GM21390 (cell line): Measurements from ENCODE around the gene CDK19.
A peak's percentile ranks its signal among the peaks of the same experiment; 100 is the strongest.
"Not testable (repeated sequence)": the region's sequence is repeated elsewhere in the genome, so short reads cannot be mapped to it uniquely, and the experiment has no call there.

ENCODE experiments used
- ATAC-seq: cut with Tn5 transposase; IDR thresholded peaks from one replicate; pipeline ENCODE4 v1.9.1; 2021; ENCODE audit not compliant: unreplicated experiment

Gene CDK19

DNA sequence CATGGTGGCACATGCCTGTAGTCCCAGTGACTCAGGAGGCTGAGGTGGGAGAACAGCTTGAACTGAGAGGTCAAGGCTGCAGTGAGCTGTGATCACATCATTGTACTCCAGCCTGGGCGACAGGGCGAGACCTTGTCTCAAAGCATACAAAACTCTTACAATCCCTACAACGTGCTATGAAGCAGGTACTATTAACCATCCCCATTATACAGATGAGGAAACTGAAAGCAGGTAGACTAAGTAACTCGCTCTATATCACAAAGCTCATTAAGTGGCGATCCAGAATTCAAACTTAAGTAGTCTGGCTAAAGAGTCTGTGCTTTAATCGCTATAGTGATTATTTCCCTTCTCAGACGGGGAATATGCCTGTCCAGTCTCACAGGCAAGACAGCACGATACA, 54.7 kb downstream of the CDK19 start:
- ATAC-seq: no peak

DNA sequence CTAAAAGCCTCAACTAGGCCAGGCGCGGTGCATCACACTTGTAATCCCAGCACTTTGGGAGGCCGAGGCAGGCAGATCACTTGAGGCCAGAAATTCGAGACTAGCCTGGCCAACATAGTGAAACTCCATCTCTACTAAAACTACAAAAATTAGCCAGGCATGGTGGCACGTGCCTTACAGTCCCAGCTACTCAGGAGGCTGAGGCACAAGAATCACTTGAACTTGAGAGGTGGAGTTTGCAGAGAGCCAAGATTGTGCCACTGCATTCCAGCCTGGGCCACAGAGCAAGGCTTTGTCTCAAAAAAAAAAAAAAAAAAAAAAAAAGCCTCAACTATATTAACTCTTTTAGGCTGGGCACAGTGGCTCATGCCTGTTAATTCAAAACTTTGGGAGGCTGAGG, 55.2 kb downstream of the CDK19 start:
- ATAC-seq: not testable (repeated sequence)

DNA sequence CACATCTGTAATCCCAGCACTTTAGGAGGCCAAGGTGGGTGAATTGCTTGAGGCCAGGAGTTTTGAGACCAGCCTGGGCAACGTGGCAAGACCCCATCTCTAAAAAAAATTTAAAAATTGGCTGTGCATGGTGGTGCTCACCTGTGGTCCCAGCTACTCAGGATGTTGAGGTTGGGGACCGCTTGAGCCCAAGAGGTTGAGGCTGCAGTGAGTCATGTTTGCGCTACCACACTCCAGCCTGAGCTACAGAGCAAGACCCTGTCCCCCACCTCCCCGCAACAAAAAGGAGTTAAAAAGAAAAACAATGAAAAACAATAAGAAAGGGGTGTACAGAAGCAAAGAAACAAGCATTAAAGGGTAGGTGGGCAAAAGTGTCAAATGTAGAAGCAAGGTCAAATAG, 57.3 kb downstream of the CDK19 start:
- ATAC-seq: no peak

DNA sequence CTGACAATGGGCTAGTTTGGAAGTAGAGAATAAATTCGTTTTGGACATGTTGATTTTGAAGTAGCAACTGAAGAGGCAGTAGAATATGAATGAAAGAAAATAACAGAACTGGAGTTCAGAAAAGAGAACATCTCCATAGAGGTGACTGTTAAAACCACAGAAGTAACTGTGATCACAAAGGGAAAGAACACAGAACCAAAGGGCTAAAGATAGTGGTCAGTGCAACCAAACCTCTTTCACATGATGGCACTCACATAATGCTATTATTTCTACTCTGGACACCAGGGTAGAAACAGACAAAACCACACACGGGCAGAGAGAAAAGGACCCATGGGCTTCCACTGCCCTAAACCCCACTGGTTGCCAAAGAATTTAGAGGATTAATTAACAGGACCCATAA, 58.5 kb downstream of the CDK19 start:
- ATAC-seq: peak; percentile 70

DNA sequence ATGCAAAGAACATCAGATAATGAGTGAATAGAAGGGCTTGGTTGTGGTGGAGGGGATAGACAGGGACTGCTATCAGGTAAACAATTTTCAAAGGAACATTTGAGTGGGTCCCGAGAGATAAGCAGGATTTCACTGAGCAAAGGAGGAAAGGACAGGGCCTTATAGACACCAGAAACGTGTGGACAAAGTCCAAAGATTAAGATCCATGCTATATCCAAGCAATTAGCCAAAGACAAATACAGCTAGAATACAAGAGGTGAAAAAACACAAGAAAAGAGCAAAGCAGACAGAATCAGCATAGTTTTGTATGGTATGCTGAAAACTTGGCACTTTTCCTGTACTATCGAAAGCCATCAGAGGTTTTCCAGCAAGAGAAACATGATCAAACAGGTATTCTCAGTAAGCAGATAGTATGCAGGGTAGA, 59.8 kb downstream of the CDK19 start:
- no peak for ATAC-seq

GRCh38 chr6:110753936-110754668, 61.2 kb downstream of the CDK19 start:
- not testable (repeated sequence) for ATAC-seq

DNA sequence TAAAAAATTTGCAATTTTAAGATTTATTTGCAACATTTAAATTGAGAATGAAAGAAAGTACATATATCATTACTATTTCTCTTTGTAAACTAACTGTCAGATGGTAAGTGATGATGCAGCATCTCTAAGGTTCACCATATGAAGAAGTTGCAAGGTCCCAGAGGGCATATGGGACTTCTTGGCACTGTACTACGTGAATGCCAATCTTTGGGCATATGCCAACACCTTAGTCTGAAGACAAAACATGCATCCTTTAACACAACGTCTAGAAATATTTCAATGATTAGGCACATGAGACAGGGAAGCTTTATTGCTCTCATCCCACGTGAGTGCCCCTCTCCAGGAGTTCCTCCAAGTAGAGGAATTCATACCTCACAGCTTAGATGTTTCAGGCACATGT, 66.8 kb downstream of the CDK19 start:
- ATAC-seq: no peak

- ATAC-seq: no peak
These were observed 68.6 kb downstream of the CDK19 start for GRCh38 chr6:110746680-110747079.

DNA sequence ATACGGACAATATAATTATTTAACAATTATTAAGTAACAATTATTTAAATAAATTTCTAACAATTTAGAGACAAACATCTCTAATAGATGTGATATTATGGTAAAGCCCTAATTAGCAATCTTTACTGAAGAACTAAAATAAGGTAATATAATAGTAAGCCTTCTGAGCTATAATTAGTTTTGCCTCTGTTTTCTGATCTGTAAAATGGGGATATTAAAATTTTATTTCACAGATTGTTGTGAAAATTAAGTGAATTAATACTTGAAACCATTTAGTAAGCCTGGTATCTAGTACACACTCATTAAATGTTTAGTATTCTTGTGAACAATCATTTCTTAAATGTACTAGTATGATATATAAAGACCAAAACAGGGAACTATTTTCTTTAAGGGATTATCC, 70.3 kb downstream of the CDK19 start:
- ATAC-seq: no peak

DNA sequence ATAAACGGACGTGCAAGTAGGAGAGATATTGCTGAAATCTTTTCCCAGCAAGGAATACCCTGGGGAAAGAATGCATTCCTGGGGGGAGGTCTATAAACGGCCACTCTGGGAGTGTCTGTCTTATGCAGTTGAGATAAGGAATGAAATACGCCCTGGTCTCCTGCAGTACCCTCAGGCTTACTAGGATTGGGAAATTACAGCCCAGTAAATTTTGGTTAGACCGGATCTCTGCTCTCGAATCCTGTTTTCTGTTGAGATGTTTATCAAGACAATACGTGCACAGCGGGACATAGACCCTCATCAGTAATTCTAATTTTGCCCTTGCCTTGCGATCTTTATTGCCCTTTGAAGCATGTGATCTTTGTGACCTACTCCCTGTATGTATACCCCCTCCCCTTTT, 72.7 kb downstream of the CDK19 start:
- ATAC-seq: not testable (repeated sequence)

- no peak for ATAC-seq
These were observed 73.8 kb downstream of the CDK19 start for GRCh38 chr6:110741517-110741916.

DNA sequence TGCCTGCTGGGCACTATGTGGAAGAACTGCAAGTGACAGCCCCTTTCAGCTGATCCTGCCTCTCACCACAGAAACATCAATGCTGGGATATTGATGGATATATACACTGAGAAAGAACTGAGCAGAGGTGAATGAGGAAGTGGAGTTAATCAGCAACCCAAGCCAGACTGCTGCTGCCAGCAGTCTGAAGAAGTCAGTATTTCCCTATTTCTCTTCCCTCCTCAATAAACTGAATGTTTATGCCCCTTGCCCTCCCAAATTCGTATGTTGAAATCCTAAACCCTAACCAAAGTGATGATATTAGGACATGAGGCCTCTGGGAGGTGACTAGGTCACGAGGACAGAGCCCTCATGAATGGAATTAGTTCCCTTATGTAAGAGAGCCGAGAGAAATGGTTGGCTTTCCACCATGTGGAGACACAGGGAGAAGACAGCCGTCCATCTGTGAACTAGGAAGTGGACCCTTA, 76.3 kb downstream of the CDK19 start:
- ATAC-seq: no peak

DNA sequence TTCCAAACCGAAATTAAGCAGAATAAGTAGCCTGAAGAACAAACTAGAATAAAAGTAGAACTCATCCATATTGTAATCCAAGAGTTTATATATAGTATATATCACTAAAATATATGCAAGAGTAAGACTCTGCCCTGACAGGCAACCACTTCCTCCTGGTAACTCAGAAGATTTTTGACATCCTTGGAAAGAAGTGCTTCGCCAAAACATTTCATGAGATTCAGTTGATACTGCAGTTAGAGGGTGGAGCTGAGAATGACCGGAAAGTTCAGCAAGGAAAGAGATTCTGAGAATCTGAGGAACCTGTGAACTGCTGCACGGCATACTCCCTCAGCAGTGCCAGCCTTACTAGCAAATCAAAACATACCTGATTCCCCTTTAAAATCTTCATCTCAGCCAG, 79.6 kb downstream of the CDK19 start:
- ATAC-seq: no peak

DNA sequence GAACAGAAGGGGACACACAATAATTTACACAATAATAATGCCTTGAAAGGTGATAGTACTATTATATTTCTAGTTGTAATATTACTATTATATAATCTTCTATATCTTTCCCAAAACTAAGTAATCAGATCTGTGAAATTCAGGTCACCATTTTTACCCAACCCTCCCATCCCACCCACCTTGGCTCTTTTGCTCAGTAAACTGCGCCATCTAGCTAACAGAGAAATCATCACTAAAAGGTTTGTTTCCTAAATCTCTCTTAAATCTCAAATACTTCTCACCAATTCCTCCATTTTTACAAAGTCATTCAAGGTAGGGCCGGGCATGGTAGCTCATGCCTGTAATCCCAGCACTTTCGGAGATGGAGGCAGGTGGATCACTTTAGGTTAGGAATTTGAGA, 83.4 kb downstream of the CDK19 start:
- ATAC-seq: no peak

DNA sequence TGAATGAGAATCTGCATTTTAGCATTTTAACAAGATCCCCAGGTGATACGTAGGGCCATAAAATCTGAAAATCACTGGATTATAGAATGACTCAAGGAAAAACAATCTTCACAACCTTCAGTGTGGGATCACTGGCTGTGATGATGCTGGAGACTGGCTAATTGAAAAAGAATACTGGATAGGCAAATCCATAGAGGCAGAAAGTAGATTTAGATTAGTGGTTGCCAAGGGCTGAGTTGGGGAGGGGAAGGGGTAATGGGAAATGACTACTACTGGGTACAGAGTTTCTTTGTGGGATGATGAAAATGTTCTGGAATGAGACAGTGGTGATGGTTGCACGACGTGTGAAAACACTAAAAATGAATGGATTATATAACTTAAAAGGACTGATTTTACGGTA, 84.1 kb downstream of the CDK19 start:
- no peak for ATAC-seq

GRCh38 chr6:110728501-110728900, 86.8 kb downstream of the CDK19 start:
- ATAC-seq: peak; percentile 53

DNA sequence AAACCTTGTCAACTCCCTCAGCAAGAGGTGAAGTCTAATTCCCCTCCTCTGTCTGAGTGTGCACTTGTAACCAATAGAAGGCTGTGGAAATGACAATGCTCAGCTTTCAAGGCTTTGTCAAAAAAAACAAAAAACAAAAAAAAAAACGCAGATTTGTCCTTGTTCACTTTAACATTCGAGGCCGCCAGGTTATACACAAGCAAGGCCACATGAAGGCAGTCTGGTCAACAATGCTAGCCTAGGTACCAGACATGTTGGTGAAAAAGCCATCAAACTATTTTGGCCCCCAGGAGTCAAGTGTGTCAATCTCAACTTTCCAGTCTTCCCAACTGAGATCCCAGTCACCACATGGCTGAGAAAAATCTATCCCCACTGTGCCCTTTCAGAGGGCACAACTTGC, 92.3 kb downstream of the CDK19 start:
- ATAC-seq: no peak

DNA sequence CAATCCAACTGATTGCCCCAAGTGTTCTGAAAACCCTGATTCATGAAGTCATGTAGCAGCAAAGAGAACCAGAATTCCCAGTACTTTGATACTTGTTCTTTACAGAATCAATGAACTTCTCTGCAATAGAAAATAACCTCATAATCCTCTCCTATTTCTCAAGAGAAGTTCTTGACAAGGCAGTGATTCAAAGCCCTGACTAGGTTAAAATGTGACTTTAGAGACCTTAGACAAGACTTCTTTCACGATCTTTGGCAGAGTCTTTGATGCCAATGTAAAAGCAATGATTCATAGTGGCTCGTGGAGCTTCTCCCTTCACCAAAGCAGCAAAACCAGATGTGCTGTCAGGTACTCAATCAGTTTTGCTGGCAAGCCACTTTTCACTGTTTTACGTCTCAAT, 95.2 kb downstream of the CDK19 start:
- no peak for ATAC-seq

GRCh38 chr6:110719601-110720000, 95.7 kb downstream of the CDK19 start:
- not testable (repeated sequence) for ATAC-seq

DNA sequence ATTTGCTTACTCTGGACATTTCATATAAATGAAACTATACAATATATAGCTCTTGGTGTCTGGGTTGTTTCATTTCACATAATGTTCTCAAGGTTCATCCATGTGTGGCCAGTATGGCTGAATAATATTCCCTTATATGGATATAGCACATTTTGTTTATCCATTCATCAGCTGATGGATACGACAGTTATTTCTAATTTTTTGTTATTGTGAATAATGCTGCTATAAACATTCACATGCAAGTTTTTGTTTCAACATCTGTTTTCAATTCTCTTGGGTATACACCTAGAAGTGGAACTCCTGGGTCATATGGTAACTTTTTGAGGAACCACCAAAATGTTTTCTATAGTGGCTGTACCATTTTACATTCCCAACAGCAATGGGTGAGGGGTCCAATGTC, 101.1 kb downstream of the CDK19 start:
- no peak for ATAC-seq

DNA sequence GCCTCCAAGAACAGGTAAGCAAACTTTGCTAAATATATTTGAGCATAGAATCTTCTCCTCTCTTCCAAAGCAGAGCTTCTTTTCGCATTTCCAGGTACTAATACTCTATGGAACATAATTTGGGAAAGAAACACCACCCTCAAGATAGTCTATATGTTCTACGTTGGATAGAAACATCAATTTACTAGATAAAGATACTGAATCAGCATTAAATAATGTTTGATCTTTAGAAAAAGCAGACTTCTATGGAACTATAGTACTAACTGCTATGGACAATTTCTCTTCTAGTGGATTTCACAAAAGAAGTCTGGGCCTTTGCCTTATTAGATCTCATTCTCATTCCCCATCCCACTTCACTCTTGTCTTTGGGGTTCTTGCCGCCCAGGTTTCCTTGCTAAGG, 103.0 kb downstream of the CDK19 start:
- no peak for ATAC-seq

GRCh38 chr6:110710115-110710514, 105.2 kb downstream of the CDK19 start:
- ATAC-seq: no peak

GRCh38 chr6:110708295-110708950, 106.8 kb downstream of the CDK19 start:
- ATAC-seq: no peak
